ENCODE results near the gene LAT. TPM values are rescaled to one million over a fixed set of nuclear protein-coding genes. Genes with fewer than 3 reads are reported as not detected.

LAT gene
- total RNA-seq, result 1.2 and 1.5 TPM in 2 replicates
- 0.56 and 0.83 TPM in 2 replicates for polyA plus RNA-seq

- Histone ChIP-seq H3K4me1 (ENCODE audit: low read depth) (no peaks in the 10 kb centered on the region), H3K27me3 (no peaks in the 10 kb centered on the region), H3K4me3 (no peak within 1 kb of the TSS), H3K27ac (no peak within 1 kb of the TSS), H3K36me3 (peaks cover 3% of the 10 kb centered on the region), H3K9me3 (ENCODE audit: low read depth) (no peaks in the 10 kb centered on the region)
- DNase-seq (ENCODE audit: low read depth in 1 of 2, low spot score in 1 of 2), result no peak
- TF ChIP-seq CTCF (IDR thresholded peaks at IDR 0.05; ENCODE audit: low read depth, low read length), result no peak
These were observed at the start of gene LAT for GRCh38 chr16:28984619-28985135. Gene LAT (plus strand): TSS chr16:28985052. CDS start chr16:28985418, 366 bp downstream.

GRCh38 chr16:28935346-28935745 lies 49.5 kb upstream of the LAT start:
- no peak for TF ChIP-seq CTCF (IDR thresholded peaks at IDR 0.05; ENCODE audit: low read depth, low read length)
- H3K27me3 ChIP-seq, result no peaks in the 10 kb centered on the region
- no peaks in the 10 kb centered on the region for H3K4me1 ChIP-seq (ENCODE audit: low read depth)
- H3K36me3 ChIP-seq, result no peaks in the 10 kb centered on the region
- no peaks in the 10 kb centered on the region for H3K9me3 ChIP-seq (ENCODE audit: low read depth)
- no peak for DNase-seq (ENCODE audit: low read depth in 1 of 2, low spot score in 1 of 2)
- H3K27ac ChIP-seq, result no peak overlapping the region
- H3K4me3 ChIP-seq, result no peak overlapping the region

- Histone ChIP-seq H3K4me3 (no peak overlapping the region), H3K4me1 (ENCODE audit: low read depth) (no peaks in the 10 kb centered on the region), H3K27me3 (no peaks in the 10 kb centered on the region), H3K36me3 (no peaks in the 10 kb centered on the region), H3K27ac (no peak overlapping the region), H3K9me3 (ENCODE audit: low read depth) (no peaks in the 10 kb centered on the region)
- DNase-seq (ENCODE audit: low read depth in 1 of 2, low spot score in 1 of 2), result peak; percentile 59 to 87
- no peak for TF ChIP-seq CTCF (IDR thresholded peaks at IDR 0.05; ENCODE audit: low read depth, low read length)
These were observed 48.7 kb upstream of the LAT start for GRCh38 chr16:28935924-28936783.

GRCh38 chr16:28936784-28937155 lies 48.1 kb upstream of the LAT start:
- H3K27me3 ChIP-seq, result no peaks in the 10 kb centered on the region
- no peak for TF ChIP-seq CTCF (IDR thresholded peaks at IDR 0.05; ENCODE audit: low read depth, low read length)
- H3K27ac ChIP-seq, result no peak overlapping the region
- H3K36me3 ChIP-seq, result no peaks in the 10 kb centered on the region
- no peak overlapping the region for H3K4me3 ChIP-seq
- H3K4me1 ChIP-seq (ENCODE audit: low read depth), result no peaks in the 10 kb centered on the region
- DNase-seq (ENCODE audit: low read depth in 1 of 2, low spot score in 1 of 2), result no peak
- no peaks in the 10 kb centered on the region for H3K9me3 ChIP-seq (ENCODE audit: low read depth)

- TF ChIP-seq CTCF (IDR thresholded peaks at IDR 0.05; ENCODE audit: low read depth, low read length), result no peak
- Histone ChIP-seq H3K4me3 (no peak overlapping the region), H3K36me3 (no peaks in the 10 kb centered on the region), H3K9me3 (ENCODE audit: low read depth) (no peaks in the 10 kb centered on the region), H3K4me1 (ENCODE audit: low read depth) (no peaks in the 10 kb centered on the region), H3K27me3 (no peaks in the 10 kb centered on the region), H3K27ac (no peak overlapping the region)
- DNase-seq (ENCODE audit: low read depth in 1 of 2, low spot score in 1 of 2), result no peak
These were observed 47.5 kb upstream of the LAT start for GRCh38 chr16:28937222-28937876.
